NCI-H187 (cell line): ENCODE measurements around the gene RPSA.
"Not testable (repeated sequence)": the region's sequence is repeated elsewhere in the genome, so short reads cannot be mapped to it uniquely, and the experiment has no call there.

Source experiments
- DNase-seq, 2 experiments: peaks; one replicate each; lab custom pipeline; 2025; lab: John Stamatoyannopoulos, UW

Gene RPSA

DNA sequence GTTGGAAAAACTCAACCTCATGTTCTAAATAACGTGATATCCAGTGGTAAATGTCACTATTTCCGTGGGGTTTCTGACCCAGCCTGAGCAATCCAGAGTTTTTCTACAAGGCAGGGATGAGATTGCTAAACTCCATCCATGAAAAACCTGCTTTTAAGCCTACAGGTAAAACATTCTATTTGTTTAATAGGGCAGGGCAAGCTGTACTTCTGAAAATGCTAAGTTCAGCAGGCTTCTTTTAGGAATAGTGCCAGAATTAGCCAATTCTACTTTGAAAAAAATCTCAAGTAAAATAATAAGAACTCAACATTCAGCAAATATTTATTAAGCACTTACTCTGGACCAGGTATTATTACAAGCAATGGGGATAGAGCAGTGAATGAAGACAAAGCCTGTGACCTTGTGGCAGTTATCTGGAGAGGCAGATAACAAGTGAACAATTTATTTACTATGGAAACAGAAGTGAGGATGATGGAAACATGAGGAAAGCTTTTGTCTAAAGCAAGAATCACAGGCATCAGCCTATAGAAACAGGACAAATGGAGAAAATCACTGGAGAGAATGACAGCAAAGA, 13.3 kb downstream of the RPSA start:
- DNase-seq, result no peak

DNA sequence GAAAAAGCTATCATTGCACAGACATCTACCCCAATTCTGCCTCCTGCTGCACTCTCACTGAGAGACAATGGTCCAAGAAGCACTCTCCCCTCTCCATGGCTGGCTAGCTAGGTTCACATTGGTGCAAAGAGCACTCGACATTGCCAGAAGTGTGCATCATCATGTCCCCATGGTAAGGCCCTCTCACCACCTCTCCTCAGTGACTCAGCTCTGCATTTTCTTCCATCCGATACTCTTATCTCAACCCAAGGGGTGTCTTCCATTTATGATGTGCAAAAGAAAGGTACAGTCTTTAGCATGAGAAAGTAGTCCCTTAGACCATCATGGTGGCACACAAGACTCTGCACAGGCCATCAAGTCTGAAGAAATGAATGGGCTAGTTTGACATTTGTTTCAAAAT, 14.0 kb downstream of the RPSA start:
- DNase-seq, result no peak

DNA sequence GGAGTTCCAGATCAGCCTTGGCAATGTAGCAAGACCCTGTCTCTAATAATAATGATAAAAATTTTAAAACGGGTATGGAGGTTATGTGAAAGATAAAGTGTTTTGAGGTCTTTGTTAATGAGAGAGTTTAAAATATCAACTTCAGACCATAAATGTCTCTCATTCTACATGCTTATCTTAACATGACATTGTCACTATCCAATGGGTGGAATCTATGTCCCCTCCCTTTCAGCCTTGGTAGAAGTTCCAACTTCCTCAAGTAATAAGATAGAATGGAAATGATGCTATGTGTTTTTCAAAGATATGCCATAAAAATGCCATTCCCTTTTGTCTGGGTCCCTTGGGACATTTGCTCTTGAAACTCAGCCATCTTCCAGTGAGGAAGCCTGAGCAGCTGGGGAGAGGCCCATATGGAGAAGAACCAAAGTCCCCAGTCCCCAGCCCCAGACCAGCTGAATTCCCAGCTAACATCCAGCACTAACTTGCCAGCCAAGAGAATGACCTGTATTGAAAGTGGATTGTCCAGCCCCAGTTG, 17.0 kb downstream of the RPSA start:
- no peak for DNase-seq

DNA sequence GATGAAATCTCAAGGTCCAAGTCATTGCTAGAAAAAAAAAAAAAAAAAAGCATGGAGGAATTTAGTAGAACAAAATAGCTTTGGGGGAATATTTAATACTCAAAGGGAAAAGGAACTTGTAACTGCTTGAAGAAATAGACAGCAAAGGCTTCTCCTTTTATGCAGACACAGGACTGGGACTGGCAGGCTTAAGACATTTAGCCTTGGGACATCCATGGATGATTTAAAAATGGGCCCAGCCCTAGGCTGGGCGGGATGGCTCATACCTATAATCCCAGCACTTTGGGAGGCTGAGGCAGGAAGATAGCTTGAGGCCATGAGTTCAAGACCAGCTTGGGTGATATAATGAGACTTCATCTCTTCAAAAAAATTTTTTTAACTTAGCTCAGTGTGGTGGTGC, 19.8 kb downstream of the RPSA start:
- DNase-seq, result no peak

DNA sequence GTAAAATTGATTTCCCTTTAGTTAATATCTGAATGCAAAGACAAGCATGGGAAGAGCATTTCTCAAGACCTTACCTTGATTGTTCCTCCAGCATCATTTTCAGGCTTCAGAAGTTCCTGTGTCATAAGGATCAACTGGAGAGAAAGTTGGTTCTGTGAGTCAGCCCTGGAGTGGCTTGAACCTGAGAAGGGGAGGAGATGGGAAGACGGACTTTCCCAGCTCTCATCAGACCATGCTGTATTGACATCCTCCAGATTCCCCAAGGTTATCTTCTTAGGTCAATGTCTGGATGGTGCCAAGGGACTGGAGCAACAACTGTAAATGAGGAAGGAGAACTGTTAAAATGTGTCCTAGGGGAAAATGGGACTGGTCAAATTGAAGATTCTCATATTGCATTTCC, 21.0 kb downstream of the RPSA start:
- DNase-seq, result no peak

DNA sequence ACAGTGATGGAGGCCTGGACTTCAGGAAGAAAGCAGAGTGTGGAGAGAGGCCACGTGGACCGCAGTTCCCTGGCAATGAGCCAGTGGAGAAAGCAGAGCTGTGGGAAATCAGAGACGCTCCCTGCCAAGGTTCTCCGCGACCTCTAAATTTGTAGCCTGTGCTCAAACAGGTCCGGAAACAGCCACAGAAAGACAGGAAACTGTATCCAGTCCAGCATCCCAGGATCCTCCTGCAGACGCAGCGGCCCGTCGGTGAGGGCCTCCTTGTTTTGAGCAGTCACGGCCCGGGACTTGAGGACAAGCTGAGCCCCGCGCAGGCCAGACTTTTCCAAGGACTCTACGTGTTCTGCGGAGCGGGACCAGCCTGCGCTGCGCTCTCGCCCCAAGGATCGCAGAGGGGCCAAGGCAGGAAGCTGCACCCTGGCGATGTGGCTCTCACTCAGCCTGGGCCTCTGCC, 22.3 kb downstream of the RPSA start:
- no peak for DNase-seq

DNA sequence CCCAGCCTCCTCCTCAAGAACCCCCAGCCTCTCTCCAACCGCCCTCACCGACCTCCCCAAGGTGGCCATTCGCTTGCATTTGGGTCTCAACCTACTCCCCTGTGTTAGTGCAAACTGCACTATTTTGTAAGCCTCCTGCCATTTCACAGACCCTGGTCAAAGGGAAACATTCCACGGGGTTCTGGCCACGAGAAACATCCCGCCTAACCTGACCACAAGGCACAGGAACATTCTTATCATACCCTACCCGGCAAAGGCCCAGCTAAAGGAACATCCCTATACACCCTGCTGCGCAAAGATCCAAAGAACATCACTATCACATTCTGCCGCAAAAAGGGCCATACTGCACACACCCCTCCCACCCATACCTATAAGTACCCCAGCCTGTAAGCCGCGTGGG, 22.9 kb downstream of the RPSA start:
- DNase-seq, result no peak

DNA sequence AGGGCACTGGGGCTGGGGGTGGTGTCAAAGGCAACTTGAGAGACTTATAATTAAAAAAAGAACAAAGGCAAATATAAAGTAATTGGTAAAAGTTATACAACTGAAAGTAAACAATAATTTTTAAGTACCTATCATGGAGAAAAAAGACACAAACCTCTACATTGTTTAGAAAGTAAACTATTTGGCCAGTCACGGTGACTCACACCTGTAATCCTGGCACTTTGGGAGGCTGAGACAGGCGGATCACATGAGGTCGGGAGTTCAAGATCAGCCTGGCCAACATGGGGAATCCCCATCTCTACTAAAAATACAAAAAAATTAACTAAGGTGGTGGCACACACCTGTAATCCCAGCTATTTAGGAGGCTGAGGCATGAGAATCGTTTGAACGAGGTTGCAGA, 25.8 kb downstream of the RPSA start:
- no peak for DNase-seq

DNA sequence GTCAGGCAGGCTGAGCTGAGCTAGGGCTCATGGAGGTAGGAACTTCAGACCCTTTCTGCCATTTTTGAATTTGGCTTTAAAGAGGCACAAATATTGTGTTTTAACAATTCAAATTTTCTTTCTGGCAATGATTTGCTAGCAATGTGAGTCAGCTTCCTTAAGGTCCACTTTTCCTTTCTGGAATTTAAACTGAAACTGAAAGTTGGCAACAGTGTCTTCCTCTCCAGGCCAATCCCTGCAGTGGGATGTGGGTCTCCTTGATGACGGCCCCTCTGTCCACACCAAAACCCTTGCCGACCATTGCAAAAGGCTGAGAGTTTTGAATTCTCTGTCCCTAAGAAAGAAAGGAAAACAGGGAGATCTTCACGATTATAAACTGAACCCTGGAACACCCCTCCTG, 27.1 kb downstream of the RPSA start:
- DNase-seq, result no peak

DNA sequence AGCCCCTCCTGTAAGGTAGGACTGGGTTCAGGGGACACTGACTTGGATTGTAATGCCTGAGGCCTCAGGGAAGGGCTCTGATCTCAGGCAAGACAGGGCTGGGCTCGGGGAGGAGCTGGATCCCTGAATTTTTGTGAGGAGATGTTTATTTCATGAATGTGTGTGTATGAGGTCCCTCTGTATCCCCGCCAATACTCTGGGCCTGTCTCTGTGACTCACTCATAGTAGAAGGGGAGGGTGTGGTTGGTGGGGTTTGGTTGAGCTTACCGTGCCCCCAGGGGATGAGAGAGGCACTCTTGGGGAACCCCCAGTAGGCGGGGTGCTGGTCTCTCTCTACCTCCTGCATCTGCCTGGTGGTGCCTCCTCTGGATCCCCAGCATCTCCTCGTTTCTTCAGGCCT, 28.1 kb downstream of the RPSA start:
- DNase-seq, result no peak

DNA sequence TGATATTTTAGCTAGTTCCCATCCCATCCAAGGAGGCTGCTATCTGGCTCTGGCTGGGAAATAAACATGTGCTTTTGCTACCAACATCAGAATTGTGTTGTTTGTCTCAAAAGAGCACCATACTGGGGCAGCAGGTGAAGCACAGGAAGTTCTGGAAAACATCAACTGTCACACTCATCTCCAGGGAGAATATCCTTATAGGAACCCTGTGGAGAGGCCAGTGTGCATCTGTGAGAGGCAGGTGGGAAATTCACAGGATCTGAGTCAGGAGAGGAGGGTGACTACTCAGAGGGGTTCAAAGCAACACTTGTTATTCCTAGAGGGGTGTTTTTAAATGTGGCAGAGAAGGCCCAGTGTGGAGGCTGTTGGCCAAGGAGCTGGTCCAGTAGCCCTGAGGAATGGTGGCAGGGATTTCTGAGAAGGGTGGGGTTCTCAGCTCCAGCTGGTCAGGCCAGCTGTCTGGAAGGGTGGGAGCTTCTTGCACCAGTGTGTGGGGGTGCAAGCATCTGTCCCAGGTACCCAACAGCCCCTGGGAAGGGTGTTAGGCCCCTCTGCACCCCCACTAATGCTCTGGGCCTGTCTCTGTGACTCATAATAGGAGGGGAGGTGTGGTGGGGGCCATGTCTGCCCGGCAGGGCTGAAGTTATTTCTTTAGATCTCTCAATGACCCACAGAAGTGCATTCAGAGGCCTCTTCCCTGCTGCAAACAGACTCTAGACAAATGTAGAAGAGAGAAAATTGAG, 28.7 kb downstream of the RPSA start:
- DNase-seq, result no peak

DNA sequence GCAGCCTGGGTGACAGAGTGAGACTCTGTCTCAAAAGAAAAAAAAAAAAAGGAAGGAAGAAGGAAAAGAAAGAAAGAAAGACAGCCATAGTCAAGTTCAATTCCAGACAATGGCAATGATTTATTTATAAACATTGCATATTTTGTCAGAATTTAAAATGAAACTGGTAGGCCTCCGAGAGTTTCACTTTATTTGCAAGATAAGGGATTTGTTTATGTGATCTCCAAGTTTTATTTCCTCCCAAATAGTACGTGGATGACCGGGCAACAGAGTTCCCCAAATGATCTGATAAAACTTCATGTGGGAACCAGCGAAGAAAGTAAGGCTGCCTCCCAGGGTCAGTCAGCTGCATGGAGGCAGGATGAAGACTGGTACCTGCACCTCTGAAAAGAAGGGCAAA, 32.4 kb downstream of the RPSA start:
- DNase-seq, result no peak

DNA sequence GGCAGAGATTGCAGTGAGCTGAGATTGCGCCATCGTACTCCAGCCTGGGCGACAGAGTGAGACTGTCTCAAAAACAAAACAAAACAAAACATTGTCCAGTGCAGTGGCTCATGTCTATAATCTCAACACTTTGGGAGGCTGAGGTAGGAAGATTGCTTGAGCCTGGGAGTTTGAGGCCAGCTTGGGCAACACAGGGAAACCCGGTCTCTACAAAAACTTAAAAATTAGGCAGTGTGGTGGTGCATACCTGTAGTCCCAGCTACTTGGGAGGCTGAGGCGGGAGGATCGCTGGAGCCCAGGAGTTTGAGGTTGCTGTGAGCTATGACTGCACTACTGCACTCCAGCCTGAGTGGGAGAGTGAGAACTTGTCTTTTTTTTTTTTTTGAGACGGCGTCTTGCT, 33.8 kb downstream of the RPSA start:
- no peak for DNase-seq

DNA sequence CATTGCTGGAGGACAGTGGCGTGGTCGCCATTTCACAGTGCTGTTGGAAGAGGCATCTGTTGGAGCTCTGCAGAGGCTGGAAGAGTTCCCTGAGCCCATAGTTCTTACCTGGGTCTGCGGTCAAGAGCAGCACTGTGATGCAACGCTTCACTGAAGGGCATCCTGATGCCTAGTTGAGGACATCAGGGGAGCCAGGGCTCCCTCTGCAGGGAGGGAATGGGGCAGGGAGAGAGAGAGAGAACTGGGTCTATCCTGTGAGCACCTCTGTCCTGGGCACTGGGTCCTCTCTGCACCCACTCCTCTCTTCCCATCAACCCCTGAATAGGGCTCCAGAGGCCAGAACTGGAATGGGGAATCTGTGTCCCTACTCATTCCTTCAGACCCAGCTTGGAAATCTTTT, 37.0 kb downstream of the RPSA start:
- no peak for DNase-seq

DNA sequence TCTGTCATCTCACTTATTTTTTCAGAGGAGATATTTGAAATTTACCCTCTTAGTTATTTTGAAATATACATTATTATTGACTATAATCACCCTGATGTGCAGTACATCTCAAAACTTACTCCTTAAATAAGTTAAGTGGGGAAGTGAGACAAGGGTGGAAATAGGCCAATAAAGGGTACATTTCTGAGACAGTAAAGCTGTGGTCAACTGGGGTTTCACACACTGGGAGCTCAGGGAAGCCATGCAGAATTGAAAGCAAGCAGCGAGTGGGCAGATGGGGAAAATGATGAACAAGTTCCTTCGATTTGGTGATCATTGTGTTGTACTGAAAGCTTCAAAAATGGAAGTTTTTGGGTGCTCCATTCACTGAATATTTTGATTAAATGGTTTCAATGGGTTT, 39.4 kb downstream of the RPSA start:
- no peak for DNase-seq

DNA sequence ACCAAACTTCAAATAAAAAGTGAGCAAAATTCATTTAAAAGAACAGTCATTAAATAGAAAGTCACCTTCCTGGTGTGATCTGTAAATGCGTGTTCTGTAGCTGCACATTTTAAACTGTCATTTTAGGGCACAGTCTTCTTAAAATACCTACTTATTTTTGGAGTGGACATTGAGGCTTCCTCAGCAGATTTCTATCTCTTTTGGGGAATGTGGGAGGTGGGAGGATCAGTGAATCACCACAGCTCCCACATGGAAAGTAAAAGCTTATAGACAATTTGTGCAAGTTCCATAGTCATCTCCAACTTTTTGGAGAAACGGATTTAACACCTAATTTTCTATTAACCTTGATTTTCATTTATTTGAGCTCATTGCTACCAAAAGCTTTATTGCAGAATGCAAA, 39.9 kb downstream of the RPSA start:
- no peak for DNase-seq

DNA sequence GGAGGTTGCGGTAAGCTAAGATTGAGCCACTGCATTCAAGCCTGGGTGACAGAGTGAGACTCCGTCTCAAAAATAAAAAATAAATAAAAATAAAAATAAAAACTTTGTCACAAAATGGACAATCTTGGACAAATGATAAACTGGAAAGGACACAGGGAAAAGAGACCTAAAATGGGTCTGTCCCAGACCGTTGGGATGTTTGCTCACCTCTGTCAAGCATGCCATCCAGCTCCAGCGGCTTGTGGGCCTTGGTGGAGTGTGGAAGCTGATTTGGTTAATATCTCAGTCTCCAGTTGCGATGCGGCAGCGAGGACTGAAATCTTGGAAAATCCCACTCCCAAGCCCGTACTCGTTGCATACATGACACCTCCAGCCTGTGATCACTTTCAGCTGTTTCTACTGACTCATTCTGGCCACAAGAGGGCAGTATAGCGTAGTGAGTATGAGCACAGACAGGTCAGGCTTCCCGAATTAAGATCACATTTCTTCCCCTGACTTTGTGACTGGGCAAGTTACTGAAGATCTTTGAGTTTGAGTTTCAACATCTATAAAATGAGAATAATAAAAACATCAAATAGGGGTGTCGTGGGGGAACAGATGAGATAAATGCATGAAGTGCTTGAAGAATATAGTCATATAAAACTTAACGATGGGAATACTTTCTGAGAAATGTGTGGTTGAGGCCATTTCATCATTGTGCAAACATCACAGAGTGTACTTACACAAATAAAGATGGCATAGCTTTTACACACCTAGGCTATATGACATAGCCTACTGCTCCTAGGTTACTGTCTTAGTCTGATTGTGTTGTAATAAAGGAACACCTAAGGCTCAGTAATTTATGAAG, 41.3 kb downstream of the RPSA start:
- DNase-seq, result peak; percentile 8 to 27

DNA sequence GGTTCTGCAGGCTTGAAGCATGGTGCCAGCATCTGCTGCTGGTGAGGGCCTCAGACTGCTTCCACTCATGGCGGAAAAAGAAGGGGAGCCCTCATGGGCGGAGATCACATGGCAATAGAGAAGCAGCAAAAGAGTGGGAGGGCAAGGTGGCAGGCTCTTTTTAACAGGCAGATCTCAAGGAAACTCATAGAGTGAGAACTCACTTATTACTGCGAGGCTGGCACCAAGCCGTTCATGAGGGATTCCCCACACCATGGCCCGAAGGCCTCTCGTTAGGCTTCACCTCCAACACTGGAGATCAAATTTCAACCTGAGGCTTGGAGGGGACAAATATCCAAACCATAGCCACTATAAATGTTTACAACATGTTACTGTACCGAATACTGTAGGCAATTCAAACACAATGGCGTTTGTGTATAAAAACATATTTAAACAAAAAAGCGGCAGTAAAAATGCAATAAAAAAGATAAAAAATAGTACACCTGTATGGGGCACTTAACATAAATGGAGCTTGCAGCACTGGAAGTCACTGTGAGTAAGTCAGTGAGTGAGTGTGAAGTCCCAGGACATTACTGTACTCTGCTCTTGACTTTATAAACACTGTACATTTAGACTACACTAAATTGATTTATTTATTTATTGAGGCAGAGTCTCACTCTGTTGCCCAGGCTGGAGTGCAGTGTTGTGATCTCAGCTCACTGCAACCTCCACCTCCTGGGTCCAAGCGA, 42.1 kb downstream of the RPSA start:
- no peak for DNase-seq

DNA sequence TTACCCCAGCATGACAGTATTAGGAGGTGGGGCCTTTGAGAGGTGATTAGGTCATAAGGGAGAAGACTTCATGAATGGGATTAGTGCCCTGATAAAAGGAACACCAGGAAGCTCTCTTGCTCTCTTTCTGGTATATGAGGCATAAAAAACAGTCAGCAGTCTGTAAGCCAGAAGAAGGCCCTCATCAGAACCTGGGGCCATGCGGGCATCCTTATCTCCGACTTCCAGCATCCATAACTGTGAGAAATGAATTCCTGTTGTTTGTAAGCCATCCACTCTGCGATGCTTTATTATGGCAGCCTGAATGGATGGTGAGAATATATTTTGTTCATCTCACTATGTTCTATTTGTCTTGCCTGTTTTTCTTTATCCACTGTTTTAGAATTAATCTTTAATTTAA, 43.3 kb downstream of the RPSA start:
- DNase-seq, result no peak

DNA sequence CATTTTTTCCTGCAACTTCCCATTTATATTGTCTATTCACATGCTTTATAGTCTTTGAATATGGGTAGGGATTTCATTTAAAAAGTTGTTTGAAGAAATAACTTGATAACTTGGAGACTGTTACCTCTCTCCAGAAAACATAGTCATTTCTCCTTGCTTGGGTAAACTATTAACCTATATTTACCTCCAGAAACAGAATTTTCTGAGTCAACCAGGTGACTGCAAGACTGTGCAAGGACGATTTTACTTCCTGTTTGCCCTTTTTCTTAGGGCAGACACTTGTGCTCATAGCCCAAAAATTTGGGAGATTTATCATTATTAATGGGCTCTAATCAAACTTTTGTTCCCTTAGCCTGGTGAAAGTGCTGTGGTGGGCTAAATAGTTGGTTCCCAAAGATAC, 46.6 kb downstream of the RPSA start:
- no peak for DNase-seq

DNA sequence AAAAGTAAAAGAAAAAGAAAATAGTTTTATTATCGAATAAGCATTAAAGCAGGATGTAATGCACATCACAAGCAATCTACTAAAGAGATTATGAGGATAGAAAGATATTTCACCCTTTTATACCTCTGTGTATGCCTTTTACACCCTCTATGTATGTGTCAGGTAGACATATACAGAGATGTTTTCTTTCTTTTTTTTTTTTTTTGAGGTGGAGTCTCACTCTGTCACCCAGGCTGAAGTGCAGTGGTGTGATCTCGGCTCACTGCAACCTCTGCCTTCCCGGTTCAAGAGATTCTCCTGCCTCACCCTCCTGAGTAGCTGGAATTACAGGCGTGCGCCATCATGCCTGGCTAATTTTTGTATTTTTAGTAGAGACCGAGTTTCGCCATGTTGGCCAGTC, 47.4 kb downstream of the RPSA start:
- not testable (repeated sequence) for DNase-seq

DNA sequence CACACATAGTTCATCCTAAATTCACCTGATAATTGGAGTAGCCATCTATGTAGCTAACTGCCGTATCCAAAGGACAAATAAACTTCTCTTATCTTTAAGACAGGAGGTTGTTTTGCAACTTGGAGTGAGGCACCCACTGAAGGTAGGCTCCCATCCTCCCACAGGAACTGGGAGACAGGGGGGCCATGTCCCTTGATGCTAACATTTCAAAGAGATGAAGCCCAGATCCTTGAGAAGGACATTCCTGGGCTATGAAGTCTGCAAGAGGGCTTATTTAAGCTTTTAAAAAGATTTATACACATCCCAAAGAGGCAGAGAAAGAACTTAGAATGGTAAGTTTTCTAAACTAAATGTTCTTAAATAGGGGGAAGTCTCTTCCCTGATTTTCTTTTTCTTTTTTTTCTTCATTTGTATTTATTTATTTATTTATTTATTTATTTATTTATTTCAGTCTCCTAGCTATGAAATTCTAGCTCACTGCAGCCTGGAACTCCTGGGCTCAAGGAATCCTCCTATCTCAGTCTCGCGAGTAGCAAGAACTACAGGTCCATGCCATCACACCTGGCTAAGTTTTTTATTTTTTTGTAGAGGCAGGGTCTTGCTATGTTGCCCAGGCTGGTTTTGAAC, 48.2 kb downstream of the RPSA start:
- DNase-seq, result no peak
